NCI-H2081 (cell line): ENCODE results near the gene PSMC3IP.

Experiments used
- DNase-seq, 2 experiments: peaks; one replicate each; lab custom pipeline; 2025; lab: John Stamatoyannopoulos, UW

The PSMC3IP gene

GRCh38 chr17:42537826-42538451 lies 39.6 kb downstream of the PSMC3IP start:
- DNase-seq: no peak

- DNase-seq: no peak
Observed at GRCh38 chr17:42537156-42537805, 40.2 kb downstream of the PSMC3IP start.

GRCh38 chr17:42536372-42537155 lies 41.0 kb downstream of the PSMC3IP start:
- peak; percentile 95 to 96 for DNase-seq

- DNase-seq: peak; percentile 93 to 96
Observed at GRCh38 chr17:42536048-42536371, 41.5 kb downstream of the PSMC3IP start, which contains the start of gene NAGLU. Gene NAGLU, plus strand, starts transcription at chr17:42536241. Its CDS starts 32 bp downstream, at chr17:42536273.

- no peak for DNase-seq
Observed at GRCh38 chr17:42535155-42536047, 42.1 kb downstream of the PSMC3IP start.

- peak; percentile 55 to 71 for DNase-seq
Observed at GRCh38 chr17:42531455-42532354, 45.8 kb downstream of the PSMC3IP start.

- peak in 1 of 2 experiments; percentile 24 for DNase-seq
Observed at GRCh38 chr17:42530952-42531454, 46.5 kb downstream of the PSMC3IP start.

- DNase-seq: no peak
Observed at GRCh38 chr17:42529061-42529460, 48.5 kb downstream of the PSMC3IP start.

- no peak for DNase-seq
Observed at GRCh38 chr17:42527932-42528331, 49.6 kb downstream of the PSMC3IP start.

- DNase-seq: no peak
Observed at GRCh38 chr17:42526031-42526444, 51.5 kb downstream of the PSMC3IP start.

GRCh38 chr17:42525221-42525620 lies 52.3 kb downstream of the PSMC3IP start:
- no peak for DNase-seq

- no peak for DNase-seq
Observed at GRCh38 chr17:42522798-42523278, 54.7 kb downstream of the PSMC3IP start.
